NB4 (cell line): Measurements from ENCODE around the gene CDC34.

Experiments used
- MAX ChIP-seq: IDR thresholded peaks from 2 replicates; pipeline ENCODE4 v1.6.1; 2011; ENCODE audit warnings: low read depth, low read length
- POLR2A ChIP-seq: IDR thresholded peaks from 2 replicates; pipeline ENCODE4 v1.6.1; 2011; ENCODE audit warnings: mild to moderate bottlenecking; ENCODE audit not compliant: insufficient read length; ENCODE audit errors: extremely low read depth
- TF ChIP-seq, protein P1 (sequence below): IDR thresholded peaks from one replicate; pipeline ENCODE4 v1.5.1; 2012; ENCODE audit warnings: low read depth, low read length

GRCh38 chr19:566844-567243, 35.3 kb downstream of the CDC34 start:
- TF ChIP-seq, protein P1, sequence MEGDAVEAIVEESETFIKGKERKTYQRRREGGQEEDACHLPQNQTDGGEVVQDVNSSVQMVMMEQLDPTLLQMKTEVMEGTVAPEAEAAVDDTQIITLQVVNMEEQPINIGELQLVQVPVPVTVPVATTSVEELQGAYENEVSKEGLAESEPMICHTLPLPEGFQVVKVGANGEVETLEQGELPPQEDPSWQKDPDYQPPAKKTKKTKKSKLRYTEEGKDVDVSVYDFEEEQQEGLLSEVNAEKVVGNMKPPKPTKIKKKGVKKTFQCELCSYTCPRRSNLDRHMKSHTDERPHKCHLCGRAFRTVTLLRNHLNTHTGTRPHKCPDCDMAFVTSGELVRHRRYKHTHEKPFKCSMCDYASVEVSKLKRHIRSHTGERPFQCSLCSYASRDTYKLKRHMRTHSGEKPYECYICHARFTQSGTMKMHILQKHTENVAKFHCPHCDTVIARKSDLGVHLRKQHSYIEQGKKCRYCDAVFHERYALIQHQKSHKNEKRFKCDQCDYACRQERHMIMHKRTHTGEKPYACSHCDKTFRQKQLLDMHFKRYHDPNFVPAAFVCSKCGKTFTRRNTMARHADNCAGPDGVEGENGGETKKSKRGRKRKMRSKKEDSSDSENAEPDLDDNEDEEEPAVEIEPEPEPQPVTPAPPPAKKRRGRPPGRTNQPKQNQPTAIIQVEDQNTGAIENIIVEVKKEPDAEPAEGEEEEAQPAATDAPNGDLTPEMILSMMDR, result no peak
- no peak for TF ChIP-seq MAX
- no peak for TF ChIP-seq POLR2A
